A673 (cell line): Measurements from ENCODE around the gene RNASEL. TPM values are rescaled to one million over a fixed set of nuclear protein-coding genes. Genes with fewer than 3 reads are reported as not detected.
A peak's percentile ranks its signal among the peaks of the same experiment; 100 is the strongest.

ENCODE experiments used
- BruUV-seq: library from RNA; stranded (reverse); fragments of 400-500 nt; replicated peaks from 2 replicates; lab custom pipeline; 2021; lab: Mats Ljungman, UMichigan
- CTCF ChIA-PET: fragments of 300-600 bp; sonication (Branson Sonifier 250); formaldehyde crosslinking; loops from one replicate; lab custom pipeline; 2022; ENCODE audit warnings: antibody characterized with exemption; lab: Charles Lee
- POLR2A ChIA-PET: fragments of 300-600 bp; sonication (Branson Sonifier 250); formaldehyde crosslinking; loops from one replicate; lab custom pipeline; 2022; ENCODE audit warnings: antibody characterized with exemption; ENCODE audit not compliant: low non-redundant PET; lab: Charles Lee
- DNase-seq: peaks from one replicate; pipeline ENCODE4 v3.0.0-alpha.2; 2015; ENCODE audit warnings: low spot score
- H3K27ac ChIP-seq: fragments of 200-600 bp; sonication (generic); 2 replicates; pipeline ENCODE4 v1.5.1; 2016; ENCODE audit warnings: mixed run types, low read depth, mild to moderate bottlenecking, mixed read lengths, antibody characterized with exemption, low read length; ENCODE audit not compliant: poor library complexity, severe bottlenecking
- H3K27me3 ChIP-seq: fragments of 200-600 bp; sonication (generic); replicated peaks from 2 replicates; pipeline ENCODE4 v1.6.1; 2017; ENCODE audit warnings: mixed run types, low read depth, mild to moderate bottlenecking, mixed read lengths, antibody characterized with exemption, low read length; ENCODE audit not compliant: insufficient read depth, poor library complexity
- H3K36me3 ChIP-seq: fragments of 200-600 bp; sonication (generic); 2 replicates; pipeline ENCODE4 v1.6.1; 2016; ENCODE audit warnings: mixed run types, mild to moderate bottlenecking, mixed read lengths, antibody characterized with exemption, low read length; ENCODE audit not compliant: insufficient read depth, poor library complexity, severe bottlenecking
- H3K4me1 ChIP-seq: fragments of 200-600 bp; sonication (generic); 2 replicates; pipeline ENCODE4 v1.6.1; 2017; ENCODE audit warnings: mixed run types, mild to moderate bottlenecking, mixed read lengths, antibody characterized with exemption, low read length; ENCODE audit not compliant: insufficient read depth, poor library complexity, severe bottlenecking
- H3K4me3 ChIP-seq: fragments of 200-600 bp; sonication (generic); 2 replicates; pipeline ENCODE4 v1.5.1; 2016; ENCODE audit warnings: low read depth, mixed run types, mild to moderate bottlenecking, mixed read lengths, low read length; ENCODE audit not compliant: poor library complexity, severe bottlenecking
- H3K9me3 ChIP-seq: fragments of 200-600 bp; sonication (generic); 2 replicates; pipeline ENCODE4 v1.6.1; 2016; ENCODE audit warnings: mixed run types, low read depth, mild to moderate bottlenecking, mixed read lengths, antibody characterized with exemption, low read length; ENCODE audit not compliant: poor library complexity, severe bottlenecking
- CTCF ChIP-seq: fragments of 300-800, 200-600 bp; sonication (generic); conservative IDR thresholded peaks from 2 replicates; pipeline ENCODE4 v1.5.1; 2017; ENCODE audit warnings: low read depth, mild to moderate bottlenecking, antibody characterized with exemption, low read length, moderate library complexity, mixed read lengths
- EZH2 ChIP-seq: fragments of 200-600 bp; sonication (generic); IDR thresholded peaks from 2 replicates; pipeline ENCODE4 v1.6.1; 2017; ENCODE audit warnings: borderline replicate concordance, low read depth, mild to moderate bottlenecking, mixed read lengths, antibody characterized with exemption, low read length; ENCODE audit not compliant: poor library complexity, severe bottlenecking
- intact Hi-C: fragments of 100-400 bp; cut with micrococcal nuclease; formaldehyde crosslinking; loops from one replicate; pipeline ENCODE4 v1.10.0; 2022; ENCODE audit not compliant: unreplicated experiment
- total RNA-seq: library from RNA; stranded (reverse); gene quantifications from 2 replicates; pipeline ENCODE4 v1.2.3, GENCODE V29; 2021

RNASEL gene
- total RNA-seq, 1 experiment from 2014 or later: 3.2 TPM

DNA sequence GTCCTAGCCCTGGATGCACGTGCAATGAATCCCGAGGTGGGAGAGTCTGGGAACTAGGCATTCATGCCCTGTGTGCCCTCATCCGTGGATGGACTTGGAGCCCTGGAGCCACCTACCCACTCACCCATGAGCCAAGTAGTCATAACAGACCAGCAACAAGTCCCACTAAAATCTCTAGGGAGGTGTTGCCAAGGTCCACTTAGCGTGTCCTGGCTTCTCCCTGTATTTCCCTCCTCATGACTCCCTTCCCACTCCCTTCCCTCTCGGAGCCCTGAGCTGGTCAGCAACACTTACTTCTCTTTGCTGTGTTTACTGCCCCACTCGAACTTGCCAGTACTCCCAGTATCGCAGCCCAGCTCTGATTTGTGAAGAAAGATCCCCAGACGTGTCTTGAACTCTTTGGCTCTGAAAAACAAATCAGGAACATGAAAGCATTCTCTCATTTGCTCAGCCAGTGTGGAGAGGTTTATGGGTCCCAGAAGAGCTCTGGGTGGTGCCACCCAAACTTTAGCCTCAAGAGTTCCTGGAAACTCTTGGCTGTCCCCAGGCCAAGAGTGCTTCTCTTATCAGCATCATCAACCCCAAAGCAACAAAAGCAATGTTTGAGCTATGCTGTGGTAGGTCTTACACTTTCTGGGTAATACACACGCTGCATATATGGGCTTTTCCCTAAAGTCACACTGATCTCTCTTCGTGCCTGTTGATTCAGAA lies 14.0 kb upstream of the RNASEL start:
- ChIA-PET POLR2A (interaction anchor here (0.6 to 0.8 kb wide), 4 partner anchors 9 to 143 kb away, joined by 3 to 5 read pairs (median 4); no protein-coding TSS in a partner anchor), CTCF (interaction anchor here (0.7 to 2.7 kb wide), 4 partner anchors 179 to 185 kb away, joined by 3 to 15 read pairs (median 6); no protein-coding TSS in a partner anchor)
- peak overlapping the region; percentile 39 for H3K27ac ChIP-seq
- no peak for DNase-seq
- BruUV-seq: TSS peak; percentile 62
- intact Hi-C loops: loop anchor here (5.0 kb wide), 1 partner anchor 69 kb away; no protein-coding TSS in a partner anchor
- no peak for TF ChIP-seq CTCF
- no peaks in the 10 kb centered on the region for H3K9me3 ChIP-seq
- peaks cover 43% of the 10 kb centered on the region for H3K36me3 ChIP-seq
- H3K27me3 ChIP-seq: no peaks in the 10 kb centered on the region
- H3K4me3 ChIP-seq: peak overlapping the region; percentile 65
- H3K4me1 ChIP-seq: peaks cover 42% of the 10 kb centered on the region

GRCh38 chr1:182601913-182602312 lies 12.9 kb upstream of the RNASEL start:
- CTCF ChIA-PET: interaction anchor here (0.5 to 3.1 kb wide), 4 partner anchors 13 to 184 kb away, joined by 3 to 40 read pairs (median 16); no protein-coding TSS in a partner anchor
- Histone ChIP-seq H3K36me3 (peaks cover 43% of the 10 kb centered on the region), H3K4me1 (peaks cover 35% of the 10 kb centered on the region), H3K4me3 (peak overlapping the region; percentile 65), H3K27me3 (no peaks in the 10 kb centered on the region), H3K9me3 (no peaks in the 10 kb centered on the region), H3K27ac (peak overlapping the region; percentile 39)
- DNase-seq: no peak
- intact Hi-C loops: loop anchor here (1.0 to 5.0 kb wide), 2 partner anchors 70 to 180 kb away; no protein-coding TSS in a partner anchor
- POLR2A ChIA-PET: no interaction called here
- TF ChIP-seq CTCF: no peak
- no peak for TF ChIP-seq EZH2
- BruUV-seq: no TSS peak

- H3K4me3 ChIP-seq: peak overlapping the region; percentile 65
These were observed 12.3 kb upstream of the RNASEL start for GRCh38 chr1:182601416-182601786.

More at GRCh38 chr1:182601416-182601786, 12.3 kb upstream of the RNASEL start:
- peak; percentile 84 for DNase-seq
- peaks cover 30% of the 10 kb centered on the region for H3K4me1 ChIP-seq
- ChIA-PET POLR2A (interaction anchor here (0.6 kb wide), 1 partner anchor 16 kb away, joined by 7 read pairs; no protein-coding TSS in a partner anchor), CTCF (interaction anchor here (1.3 to 3.1 kb wide), 3 partner anchors 181 to 185 kb away, joined by 14 to 40 read pairs (median 19); no protein-coding TSS in a partner anchor)
- no peaks in the 10 kb centered on the region for H3K9me3 ChIP-seq
- BruUV-seq: no TSS peak
- peaks cover 43% of the 10 kb centered on the region for H3K36me3 ChIP-seq
- no peak for TF ChIP-seq EZH2
- peak; percentile 88 for TF ChIP-seq CTCF
- intact Hi-C loops: loop anchor here (1.0 to 5.0 kb wide), 2 partner anchors 71 to 181 kb away; no protein-coding TSS in a partner anchor
- H3K27ac ChIP-seq: peak overlapping the region; percentile 39
- no peaks in the 10 kb centered on the region for H3K27me3 ChIP-seq
